SKM-1 (cell line): ENCODE data around the gene ISY1.
"Not testable (repeated sequence)": the region's sequence is repeated elsewhere in the genome, so short reads cannot be mapped to it uniquely, and the experiment has no call there.

ENCODE experiments used
- DNase-seq: peaks from one replicate; lab custom pipeline; 2025; ENCODE audit not compliant: unreplicated experiment; lab: John Stamatoyannopoulos, UW

Gene ISY1

GRCh38 chr3:129121016-129121791 lies 39.7 kb downstream of the ISY1 start:
- no peak for DNase-seq

GRCh38 chr3:129120254-129121004 lies 40.4 kb downstream of the ISY1 start:
- peak; percentile 86 for DNase-seq

DNA sequence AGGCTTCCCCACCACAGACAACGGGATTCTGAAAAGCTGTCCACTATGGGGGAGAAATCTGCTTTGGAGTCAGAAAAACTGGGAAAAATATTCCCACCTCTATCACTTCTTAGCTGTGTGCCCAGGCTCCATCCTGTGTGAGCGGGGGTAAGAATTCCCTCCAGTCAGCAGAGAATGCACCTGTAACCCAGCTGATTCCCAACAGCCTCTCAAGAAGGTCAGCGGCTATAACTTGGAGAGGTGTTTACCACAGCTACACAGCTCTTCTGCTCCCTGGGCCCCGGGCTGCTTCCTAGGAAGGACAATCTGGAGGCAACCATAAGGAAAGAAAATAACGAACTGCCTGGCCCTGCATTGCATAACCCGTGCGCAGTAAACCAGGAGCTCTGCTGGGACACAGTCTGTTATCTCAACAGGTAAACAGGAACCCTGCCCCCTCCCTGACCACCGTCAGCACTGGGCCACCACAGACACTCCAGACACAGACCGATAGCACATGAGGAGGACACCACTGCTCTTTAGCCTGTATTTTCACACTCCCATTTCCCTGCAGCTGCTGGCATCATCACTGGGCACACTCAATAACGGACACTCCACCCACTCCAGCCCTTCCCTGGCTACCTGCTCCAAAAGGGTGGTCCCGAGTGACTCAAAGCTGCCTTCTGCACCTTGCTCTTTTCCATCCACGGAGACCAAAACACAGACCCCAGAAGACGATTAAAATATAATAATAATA lies 41.3 kb downstream of the ISY1 start:
- no peak for DNase-seq

- DNase-seq: no peak
Measured at GRCh38 chr3:129118745-129119144, 42.1 kb downstream of the ISY1 start.

DNA sequence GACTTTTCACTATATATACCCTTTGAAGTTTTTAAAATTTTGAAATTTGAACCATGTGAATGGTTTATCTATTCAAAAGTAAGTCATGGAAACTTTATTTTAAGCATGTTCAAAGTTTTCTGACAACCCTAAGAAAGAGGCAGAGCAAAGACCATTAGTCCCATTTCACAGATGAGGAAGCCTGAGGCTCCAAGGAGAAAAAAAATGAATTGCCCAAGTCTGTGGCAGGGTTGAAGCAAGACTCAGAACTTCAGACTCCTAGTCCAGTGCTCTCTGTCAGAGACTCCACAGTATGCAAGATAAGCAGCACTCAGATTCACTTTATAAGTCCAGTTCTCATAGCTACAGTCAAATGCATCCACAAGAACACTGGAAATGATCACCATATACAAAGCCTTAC lies 43.7 kb downstream of the ISY1 start:
- DNase-seq: no peak

DNA sequence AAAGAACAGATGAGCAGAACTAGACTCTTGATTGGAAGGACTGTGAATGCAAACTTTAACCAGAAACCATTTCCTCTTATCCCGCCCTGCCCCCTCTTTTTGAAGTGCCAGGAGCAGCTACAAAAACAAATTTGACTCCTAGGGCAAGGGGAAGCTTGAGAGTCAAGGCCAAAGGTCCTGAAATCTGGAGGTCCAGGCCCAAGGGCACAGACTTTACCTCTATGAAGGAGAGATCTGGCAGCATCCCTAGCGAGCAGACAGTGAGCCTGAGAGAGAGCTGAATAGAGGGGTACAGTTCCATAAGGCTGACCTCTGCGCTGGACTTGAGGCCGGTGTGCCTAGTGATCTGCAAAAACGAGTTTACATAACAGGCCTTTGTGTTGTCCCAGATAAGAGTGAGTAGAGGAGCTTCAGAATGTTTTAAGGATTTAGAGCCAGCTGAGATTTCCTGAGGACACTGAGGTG lies 44.3 kb downstream of the ISY1 start:
- no peak for DNase-seq

DNA sequence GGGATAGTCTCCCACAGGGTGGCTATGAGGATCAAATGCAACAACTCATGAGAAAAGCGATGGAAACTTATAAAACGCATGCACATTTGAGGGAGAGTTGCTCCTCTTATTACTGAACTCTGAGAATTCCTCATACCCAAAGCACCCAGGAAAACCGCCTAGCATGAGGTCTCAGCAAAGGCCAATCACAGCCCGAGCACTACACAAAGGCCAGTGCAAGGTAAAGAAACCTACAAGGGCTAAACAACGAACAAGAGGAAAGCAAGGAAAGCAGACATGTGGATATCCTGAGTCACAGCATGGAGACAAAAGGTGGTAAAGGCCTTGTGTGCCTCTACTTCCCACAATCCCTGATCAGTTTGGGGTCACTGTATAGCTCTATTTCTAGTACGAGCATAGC lies 46.4 kb downstream of the ISY1 start:
- no peak for DNase-seq

DNA sequence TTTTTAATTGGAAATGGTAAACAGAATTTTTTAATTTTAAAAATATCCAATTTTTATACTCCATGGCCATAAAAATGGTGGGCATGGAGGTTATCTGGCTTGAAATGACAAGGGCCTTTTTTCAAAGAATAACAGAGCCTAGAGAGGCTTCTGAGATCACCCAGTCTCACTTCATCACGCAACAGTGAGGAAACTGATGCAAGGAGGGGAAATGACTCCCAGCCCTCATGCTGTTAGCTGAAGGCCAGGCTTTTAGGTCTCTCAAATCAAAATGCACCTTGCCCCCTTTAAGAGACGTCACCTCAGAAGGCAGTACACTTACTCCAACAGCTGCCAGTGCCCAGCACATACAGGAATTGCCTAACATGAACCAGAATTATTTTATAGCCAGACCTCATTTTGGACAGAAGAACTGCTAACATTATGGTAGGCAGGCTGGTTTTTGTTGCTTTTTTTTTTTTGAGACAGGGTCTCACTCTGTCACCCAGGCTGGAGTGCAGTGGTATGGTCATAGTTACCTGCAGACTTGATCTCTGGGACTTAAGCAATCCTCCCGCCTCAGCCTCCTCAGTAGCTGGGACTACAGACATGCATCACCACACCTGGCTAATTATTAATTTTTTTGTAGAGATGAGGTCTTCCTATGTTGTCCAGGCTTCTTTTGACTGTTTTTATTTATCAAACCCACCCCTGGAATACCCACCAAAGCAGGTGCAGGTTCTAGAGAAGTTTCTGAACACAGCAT lies 48.4 kb downstream of the ISY1 start:
- DNase-seq: peak; percentile 62

DNA sequence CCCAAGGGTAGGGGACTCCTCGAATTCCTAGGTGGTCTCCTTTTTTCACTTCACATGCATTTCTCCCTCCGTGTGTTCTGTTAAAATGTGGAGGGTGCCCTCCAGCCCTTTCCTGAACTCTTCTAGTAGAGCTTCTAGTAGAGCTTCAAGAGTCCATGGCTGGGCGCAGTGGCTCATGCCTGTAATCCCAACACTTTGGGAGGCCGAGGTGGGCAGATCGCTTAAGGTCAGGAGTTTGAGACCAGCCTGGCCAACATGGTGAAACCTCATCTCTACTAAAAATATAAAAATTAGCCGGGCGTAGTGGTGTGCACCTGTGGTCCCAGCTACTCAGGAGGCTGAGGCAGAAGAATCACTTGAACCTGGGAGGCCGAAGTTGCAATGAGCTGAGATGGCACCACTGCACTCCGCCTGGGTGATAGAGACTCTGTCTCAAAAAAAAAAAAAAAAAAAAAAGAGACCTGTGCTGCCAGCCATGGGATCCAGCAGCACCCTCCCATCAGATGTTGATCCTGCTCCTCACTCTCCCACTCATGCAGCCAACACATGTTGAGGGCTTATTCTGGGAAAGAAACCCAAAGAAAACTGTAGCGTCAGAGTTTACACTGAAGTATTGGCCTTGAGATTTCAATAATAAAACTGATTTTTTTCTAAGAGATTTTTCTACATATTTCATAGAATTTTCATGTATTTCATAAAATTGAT lies 49.6 kb downstream of the ISY1 start:
- DNase-seq: not testable (repeated sequence)

DNA sequence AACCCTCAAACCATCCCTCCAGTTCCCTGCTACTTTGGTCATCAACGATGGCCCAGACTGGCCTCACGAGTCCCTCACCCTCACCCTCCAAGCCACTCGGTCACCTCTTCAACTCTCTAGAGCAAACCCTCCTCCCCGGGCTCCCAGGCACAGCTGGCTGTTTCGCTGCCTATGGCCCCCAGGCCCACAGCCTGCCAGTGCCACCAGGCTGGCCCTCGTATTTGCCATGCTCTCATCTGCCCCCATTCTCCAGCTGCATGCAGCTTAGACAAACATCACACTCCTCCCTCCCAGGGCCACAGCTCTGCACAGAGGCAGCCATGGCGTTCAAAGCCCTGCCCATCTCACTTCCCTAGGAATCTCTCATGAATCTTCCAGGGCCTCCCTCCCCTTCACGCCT lies 53.1 kb downstream of the ISY1 start:
- DNase-seq: no peak

DNA sequence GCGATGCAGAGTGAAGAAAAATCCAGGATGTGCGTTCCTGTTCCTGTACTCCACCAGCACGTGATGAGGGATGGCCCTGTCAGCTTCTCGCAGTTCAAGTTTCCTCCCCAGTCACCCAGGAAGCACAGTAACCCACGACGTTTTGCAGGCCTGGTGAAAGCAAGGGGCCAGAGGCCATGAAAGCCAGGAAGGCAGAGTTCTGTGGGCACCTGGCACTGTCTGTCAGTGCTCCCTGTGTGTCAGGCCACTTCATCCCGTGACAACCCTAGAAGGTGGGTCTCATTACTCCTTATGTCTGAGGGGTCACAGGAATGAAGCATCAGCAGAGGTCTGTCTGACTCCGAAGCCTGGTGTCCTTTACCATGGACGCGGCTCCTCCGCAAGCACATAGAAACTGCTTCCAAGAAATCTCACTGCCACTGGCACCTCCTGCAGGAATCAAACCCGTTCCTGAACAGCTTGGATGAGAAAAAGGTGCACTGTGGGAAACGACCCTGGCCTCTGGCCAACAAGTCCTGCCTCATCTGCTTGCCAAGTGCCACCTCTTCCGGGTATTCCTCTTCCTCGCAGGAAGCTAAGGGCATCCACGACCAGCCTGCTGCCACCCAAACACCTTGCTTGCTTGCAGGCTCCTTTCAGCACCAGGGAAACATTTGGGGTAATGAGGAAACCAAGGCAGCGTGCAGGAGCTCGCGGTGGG lies 53.8 kb downstream of the ISY1 start:
- DNase-seq: no peak

- DNase-seq: no peak
Measured at GRCh38 chr3:129106320-129106719, 54.5 kb downstream of the ISY1 start.

GRCh38 chr3:129105862-129106261 lies 55.0 kb downstream of the ISY1 start:
- DNase-seq: no peak

GRCh38 chr3:129104498-129105079 lies 56.3 kb downstream of the ISY1 start:
- DNase-seq: no peak

DNA sequence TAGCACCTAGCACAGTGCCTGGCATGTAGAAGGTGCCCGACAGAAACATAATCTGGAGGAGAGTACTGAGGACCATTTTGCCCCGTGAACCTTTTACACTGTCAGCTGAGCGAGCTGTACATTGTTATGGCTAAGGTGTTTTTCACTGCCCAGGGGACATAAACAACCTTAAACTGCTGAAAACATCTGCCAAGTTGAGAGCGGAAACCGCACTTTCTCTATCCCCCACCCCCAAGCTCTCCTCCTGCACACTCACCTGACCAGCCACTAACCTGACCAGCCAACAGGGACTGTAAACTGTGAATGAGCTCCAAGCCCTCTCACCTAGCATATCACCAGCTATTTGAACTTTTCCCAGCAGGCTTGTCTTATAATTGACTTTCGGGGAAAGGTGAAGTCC lies 56.8 kb downstream of the ISY1 start:
- DNase-seq: no peak

DNA sequence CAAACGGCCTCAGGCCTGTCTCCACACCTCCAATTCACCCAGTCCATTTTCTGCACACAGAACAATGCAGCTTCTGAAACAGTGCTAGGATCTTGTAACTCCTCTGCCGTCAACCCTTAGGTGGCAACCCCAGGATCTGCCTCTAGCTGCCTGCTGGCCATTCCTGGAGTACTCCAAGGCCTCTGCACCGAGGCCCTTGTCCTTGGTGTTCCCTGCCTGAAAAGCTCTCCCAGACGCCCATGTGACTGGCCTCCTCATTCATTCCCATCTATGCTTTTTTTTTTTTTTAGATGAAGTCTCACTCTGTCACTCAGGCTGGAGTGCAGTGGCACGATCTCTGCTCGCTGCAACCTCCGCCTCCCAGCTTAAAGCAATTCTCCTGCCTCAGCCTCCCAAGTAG lies 57.6 kb downstream of the ISY1 start:
- no peak for DNase-seq

GRCh38 chr3:129101370-129102138 lies 59.3 kb downstream of the ISY1 start:
- DNase-seq: no peak

DNA sequence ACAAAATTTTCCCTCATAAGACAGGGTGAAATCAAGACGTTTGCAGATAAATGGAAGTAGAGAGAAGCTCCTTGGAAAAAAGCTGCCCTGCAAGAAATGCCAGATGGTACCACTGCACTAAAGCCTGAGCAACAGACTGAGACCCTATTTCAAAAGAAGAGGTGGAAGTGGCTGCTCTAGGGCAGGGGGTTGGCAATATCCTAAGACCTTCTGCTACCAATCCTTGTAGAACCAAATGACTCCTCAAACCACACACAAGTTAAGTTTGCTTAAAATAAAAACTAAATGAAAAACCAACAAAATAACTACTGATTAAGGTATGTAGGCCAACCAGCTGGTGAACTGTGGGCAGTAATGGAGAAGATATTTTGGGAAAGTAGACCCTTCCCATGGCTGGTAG lies 60.6 kb downstream of the ISY1 start:
- DNase-seq: no peak

DNA sequence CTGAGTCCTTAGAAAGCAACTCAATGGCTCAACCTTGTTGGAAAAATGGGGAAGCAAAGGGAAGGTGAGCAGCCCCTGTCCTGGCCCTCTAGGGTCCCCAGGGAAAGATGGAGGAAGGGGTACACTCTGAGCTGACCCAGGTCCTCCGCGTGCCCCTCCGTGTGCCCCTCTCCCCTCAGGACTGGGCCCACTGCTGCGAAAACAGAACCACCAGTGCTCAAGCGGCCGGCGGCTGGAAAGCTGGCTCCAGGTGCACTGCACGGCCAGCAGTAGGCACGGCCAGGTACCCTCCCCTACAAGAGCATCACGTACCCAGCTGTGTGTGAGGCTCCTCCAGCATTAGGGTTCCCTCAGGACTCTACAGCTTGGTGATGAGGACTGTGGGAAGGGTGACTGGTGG lies 65.6 kb downstream of the ISY1 start:
- DNase-seq: no peak
